ENCODE data around the gene COQ4.

COQ4 gene

GRCh38 chr9:128382261-128382660 is 59.6 kb downstream of the COQ4 start:
- no peak for DNase-seq

- no peak for DNase-seq
These were observed 60.5 kb downstream of the COQ4 start for GRCh38 chr9:128383007-128383753.

Measured in suppressor macrophage treated with lipopolysaccharide for 1 hour (primary cell).